ENCODE data around the gene CABP5. TPM values are rescaled to one million over a fixed set of nuclear protein-coding genes. Genes with fewer than 3 reads are reported as not detected.
A peak's percentile ranks its signal among the peaks of the same experiment; 100 is the strongest.

The CABP5 gene
- total and polyA plus RNA-seq, 10 of the 15 experiments (the other 5 are each of a cell fraction or from before 2014, with no cell fraction given) = not detected

- no peak overlapping the region for H3K9ac ChIP-seq (ENCODE audit: control insufficient read depth, insufficient read depth, low read length)
- ChIA-PET RAD21 (ENCODE audit: unreplicated experiment) (no interaction called here), POLR2A (no interaction called here), CTCF (interaction anchor here (0.8 kb wide), 1 partner anchor 11 kb away, joined by 3 read pairs; no protein-coding TSS in a partner anchor), SMC1A (ENCODE audit: uncharacterized antibody, unreplicated experiment) (interaction anchor here (0.6 kb wide), 1 partner anchor 27 kb away, joined by 3 read pairs; no protein-coding TSS in a partner anchor)
- H3K4me2 ChIP-seq (ENCODE audit: control insufficient read depth, insufficient read depth) = no peak overlapping the region
- TF ChIP-seq, protein P1, sequence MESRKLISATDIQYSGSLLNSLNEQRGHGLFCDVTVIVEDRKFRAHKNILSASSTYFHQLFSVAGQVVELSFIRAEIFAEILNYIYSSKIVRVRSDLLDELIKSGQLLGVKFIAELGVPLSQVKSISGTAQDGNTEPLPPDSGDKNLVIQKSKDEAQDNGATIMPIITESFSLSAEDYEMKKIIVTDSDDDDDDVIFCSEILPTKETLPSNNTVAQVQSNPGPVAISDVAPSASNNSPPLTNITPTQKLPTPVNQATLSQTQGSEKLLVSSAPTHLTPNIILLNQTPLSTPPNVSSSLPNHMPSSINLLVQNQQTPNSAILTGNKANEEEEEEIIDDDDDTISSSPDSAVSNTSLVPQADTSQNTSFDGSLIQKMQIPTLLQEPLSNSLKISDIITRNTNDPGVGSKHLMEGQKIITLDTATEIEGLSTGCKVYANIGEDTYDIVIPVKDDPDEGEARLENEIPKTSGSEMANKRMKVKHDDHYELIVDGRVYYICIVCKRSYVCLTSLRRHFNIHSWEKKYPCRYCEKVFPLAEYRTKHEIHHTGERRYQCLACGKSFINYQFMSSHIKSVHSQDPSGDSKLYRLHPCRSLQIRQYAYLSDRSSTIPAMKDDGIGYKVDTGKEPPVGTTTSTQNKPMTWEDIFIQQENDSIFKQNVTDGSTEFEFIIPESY (IDR thresholded peaks at IDR 0.05) = peak; percentile 29; the same call in 1 of the 2 replicates
- TF ChIP-seq CBX3 (IDR thresholded peaks at IDR 0.05; ENCODE audit: borderline replicate concordance, low read depth) (no peak), CTCF (IDR thresholded peaks at IDR 0.05 in 2 of 3, conservative IDR thresholded peaks at IDR 0.05 in 1 of 3; ENCODE audit: control insufficient read depth in 2 of 3, extremely low read depth in 1 of 3, insufficient read depth in 1 of 3, low read depth in 3 of 3, low read length in 3 of 3) (peak in 1 of 3 experiments; percentile 13; a peak in 1 of 6 replicates)
- ATAC-seq (no peak), FAIRE-seq (no peak), DNase-seq (ENCODE audit: low read depth, low spot score) (no peak)
- H2AFZ ChIP-seq (ENCODE audit: control insufficient read depth, low read depth, low read length) = no peak overlapping the region
- no peaks in the 10 kb centered on the region for H3K4me1 ChIP-seq (ENCODE audit: control insufficient read depth, insufficient read depth, low read length)
- BruUV-seq (replicated peaks) = no TSS peak
- in situ Hi-C loops (cut with MboI) (no loop called here), intact Hi-C loops (cut with micrococcal nuclease; ENCODE audit: unreplicated experiment) (no loop called here)
- no peaks in the 10 kb centered on the region for H3K36me3 ChIP-seq (ENCODE audit: control insufficient read depth in 2 of 2, insufficient read depth in 2 of 2, low read length in 1 of 2)
- no peaks in the 10 kb centered on the region for H3K79me2 ChIP-seq (ENCODE audit: control insufficient read depth, insufficient read depth, low read length)
- no peak overlapping the region for H3K4me3 ChIP-seq
- H3K9me3 ChIP-seq (replicated peaks; ENCODE audit: control insufficient read depth, insufficient read depth, low read length) = no peaks in the 10 kb centered on the region
- no peak overlapping the region for H3K27ac ChIP-seq (ENCODE audit: control insufficient read depth, insufficient read depth)
- 50% methylated on average over 6 of the region's 6 CpGs for WGBS (ENCODE audit: insufficient coverage, insufficient replicate concordance, low lambda C conversion rate, missing lambda C conversion rate)
- H3K27me3 ChIP-seq (replicated peaks in 1 of 2; ENCODE audit: control insufficient read depth in 2 of 2, insufficient read depth in 2 of 2, low read length in 1 of 2) = no peaks in the 10 kb centered on the region
- no peaks in the 10 kb centered on the region for H4K20me1 ChIP-seq (ENCODE audit: control insufficient read depth, insufficient read depth)
Observed at GRCh38 chr19:48006762-48007161, 37.1 kb downstream of the CABP5 start.

Data from GM12878 (cell line).